Measurements from ENCODE around the gene TGFBR2. TPM values are rescaled to one million over a fixed set of nuclear protein-coding genes. Genes with fewer than 3 reads are reported as not detected.

TGFBR2 gene
- total and polyA plus RNA-seq, 4 donors, result 13.9 to 61.2 (median 33.7) TPM

DNA sequence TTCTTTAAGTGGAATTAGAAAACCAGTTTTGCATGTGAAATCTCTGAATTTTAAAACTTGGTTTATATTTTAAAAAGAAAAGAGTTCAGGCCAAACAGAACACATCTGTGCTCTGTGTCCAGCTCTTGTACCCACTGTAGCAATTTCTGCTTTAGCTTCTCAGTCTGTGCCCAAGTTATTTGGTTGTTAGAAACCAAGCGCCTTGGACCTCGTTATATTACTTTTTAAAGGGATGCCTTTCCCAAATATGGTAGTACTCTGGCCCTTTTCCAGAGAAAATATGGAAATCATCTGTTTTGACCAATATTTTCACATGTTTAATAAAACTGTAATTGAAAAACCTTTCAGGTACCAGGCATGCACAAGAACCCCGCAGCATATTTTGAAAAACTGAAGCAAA lies 27.3 kb downstream of the TGFBR2 start:
- Histone ChIP-seq H3K9ac (ENCODE audit: low read depth in 1 of 2, low read length in 2 of 2) (no peak overlapping the region), H3K9me3 (ENCODE audit: control insufficient read depth in 4 of 4, low read length in 3 of 4) (no peaks in the 10 kb centered on the region), H3K36me3 (ENCODE audit: control insufficient read depth in 4 of 4, insufficient read depth in 3 of 4, low read depth in 1 of 4, low read length in 3 of 4) (peaks cover 0 to 2% (median under 1%) of the 10 kb centered on the region in 4 donors), H3K4me1 (ENCODE audit: control insufficient read depth in 4 of 4, insufficient read depth in 4 of 4, low read length in 3 of 4) (peaks cover 8 to 24% (median 12%) of the 10 kb centered on the region in 4 donors), H3K4me3 (ENCODE audit: low read depth in 1 of 3, low read length in 3 of 3) (no peak overlapping the region), H3K27ac (ENCODE audit: low read depth in 1 of 2, low read length in 2 of 2) (no peak overlapping the region), H3K27me3 (ENCODE audit: control insufficient read depth in 4 of 4, insufficient read depth in 4 of 4, low read length in 3 of 4) (no peaks in the 10 kb centered on the region)
- WGBS, result 94% methylated on average over 3 of the region's 3 CpGs
- no peak for DNase-seq (ENCODE audit: low spot score)
- no peak for TF ChIP-seq YY1 (IDR thresholded peaks at IDR 0.05)
- TF ChIP-seq, protein P1, sequence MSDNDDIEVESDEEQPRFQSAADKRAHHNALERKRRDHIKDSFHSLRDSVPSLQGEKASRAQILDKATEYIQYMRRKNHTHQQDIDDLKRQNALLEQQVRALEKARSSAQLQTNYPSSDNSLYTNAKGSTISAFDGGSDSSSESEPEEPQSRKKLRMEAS (IDR thresholded peaks at IDR 0.05), result no peak

DNA sequence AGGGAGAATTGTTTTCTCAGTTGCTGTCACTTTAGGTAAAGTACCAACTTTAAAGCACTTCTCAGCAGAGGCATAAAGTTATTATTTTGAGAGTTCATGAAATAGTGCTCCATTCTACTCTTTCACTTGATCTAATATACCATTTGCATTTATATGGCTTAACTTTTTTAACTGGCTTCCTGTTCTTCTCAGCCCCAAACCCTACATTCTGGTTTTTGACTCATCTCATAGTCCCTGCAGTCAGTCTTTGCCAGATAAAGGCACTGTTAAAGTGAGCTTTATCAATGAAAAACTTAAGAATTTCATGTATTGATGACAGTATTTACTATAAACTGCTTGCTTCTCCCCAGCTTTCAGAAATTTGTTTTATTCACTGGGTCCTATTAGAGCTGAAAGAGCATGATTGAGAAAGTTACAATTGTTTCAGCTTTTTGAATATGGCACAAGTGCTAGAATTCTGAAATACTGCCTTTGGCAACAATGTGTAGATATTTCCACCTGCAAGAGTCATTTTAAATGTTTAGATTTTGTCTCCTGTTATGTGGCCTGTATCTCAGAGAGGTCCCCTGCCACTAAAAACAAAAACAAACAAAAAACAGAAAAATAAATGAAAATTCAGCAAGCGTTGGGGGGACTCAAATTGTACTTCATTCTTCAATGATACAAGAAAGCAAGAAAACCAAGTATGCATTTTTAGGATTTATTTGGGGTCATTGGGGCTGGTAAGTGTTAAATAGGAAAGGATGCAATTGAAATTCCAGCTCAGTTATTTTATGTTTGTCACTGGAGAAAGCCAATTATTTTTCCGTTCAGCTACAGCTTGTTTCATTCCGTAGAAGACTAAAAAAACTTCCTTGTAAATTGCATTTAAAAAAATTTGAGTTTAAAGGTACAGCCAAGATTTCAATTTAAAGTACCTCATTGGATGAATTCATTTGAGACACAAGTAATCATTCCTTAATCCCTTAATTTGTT lies 28.6 kb downstream of the TGFBR2 start:
- WGBS, result 85% methylated on average over 3 of the region's 3 CpGs
- H3K9ac ChIP-seq (ENCODE audit: low read depth in 1 of 2, low read length in 2 of 2), result no peak overlapping the region
- no peak overlapping the region for H3K4me3 ChIP-seq (ENCODE audit: low read depth in 1 of 3, low read length in 3 of 3)
- no peaks in the 10 kb centered on the region for H3K9me3 ChIP-seq (ENCODE audit: control insufficient read depth in 4 of 4, low read length in 3 of 4)
- peaks cover 0 to 2% (median under 1%) of the 10 kb centered on the region in 4 donors for H3K36me3 ChIP-seq (ENCODE audit: control insufficient read depth in 4 of 4, insufficient read depth in 3 of 4, low read depth in 1 of 4, low read length in 3 of 4)
- peaks cover 2 to 17% (median 11%) of the 10 kb centered on the region in 4 donors for H3K4me1 ChIP-seq (ENCODE audit: control insufficient read depth in 4 of 4, insufficient read depth in 4 of 4, low read length in 3 of 4)
- H3K27ac ChIP-seq (ENCODE audit: low read depth in 1 of 2, low read length in 2 of 2), result no peak overlapping the region
- DNase-seq (ENCODE audit: low spot score), result no peak
- no peaks in the 10 kb centered on the region for H3K27me3 ChIP-seq (ENCODE audit: control insufficient read depth in 4 of 4, insufficient read depth in 4 of 4, low read length in 3 of 4)
- no peak for TF ChIP-seq HNF4G (IDR thresholded peaks at IDR 0.05)
- TF ChIP-seq GABPA (IDR thresholded peaks at IDR 0.05 in 1 of 2, conservative IDR thresholded peaks at IDR 0.05 in 1 of 2), result no peak
- TF ChIP-seq YY1 (IDR thresholded peaks at IDR 0.05), result no peak
- no peak for TF ChIP-seq HNF4A (conservative IDR thresholded peaks at IDR 0.05)
- TF ChIP-seq, protein P2, sequence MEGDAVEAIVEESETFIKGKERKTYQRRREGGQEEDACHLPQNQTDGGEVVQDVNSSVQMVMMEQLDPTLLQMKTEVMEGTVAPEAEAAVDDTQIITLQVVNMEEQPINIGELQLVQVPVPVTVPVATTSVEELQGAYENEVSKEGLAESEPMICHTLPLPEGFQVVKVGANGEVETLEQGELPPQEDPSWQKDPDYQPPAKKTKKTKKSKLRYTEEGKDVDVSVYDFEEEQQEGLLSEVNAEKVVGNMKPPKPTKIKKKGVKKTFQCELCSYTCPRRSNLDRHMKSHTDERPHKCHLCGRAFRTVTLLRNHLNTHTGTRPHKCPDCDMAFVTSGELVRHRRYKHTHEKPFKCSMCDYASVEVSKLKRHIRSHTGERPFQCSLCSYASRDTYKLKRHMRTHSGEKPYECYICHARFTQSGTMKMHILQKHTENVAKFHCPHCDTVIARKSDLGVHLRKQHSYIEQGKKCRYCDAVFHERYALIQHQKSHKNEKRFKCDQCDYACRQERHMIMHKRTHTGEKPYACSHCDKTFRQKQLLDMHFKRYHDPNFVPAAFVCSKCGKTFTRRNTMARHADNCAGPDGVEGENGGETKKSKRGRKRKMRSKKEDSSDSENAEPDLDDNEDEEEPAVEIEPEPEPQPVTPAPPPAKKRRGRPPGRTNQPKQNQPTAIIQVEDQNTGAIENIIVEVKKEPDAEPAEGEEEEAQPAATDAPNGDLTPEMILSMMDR (IDR thresholded peaks at IDR 0.05; ENCODE audit: low read depth, low read length, missing input control), result no peak
- TF ChIP-seq JUND (IDR thresholded peaks at IDR 0.05), result no peak
- no peak for TF ChIP-seq SP1 (IDR thresholded peaks at IDR 0.05)
- TF ChIP-seq, protein P3, sequence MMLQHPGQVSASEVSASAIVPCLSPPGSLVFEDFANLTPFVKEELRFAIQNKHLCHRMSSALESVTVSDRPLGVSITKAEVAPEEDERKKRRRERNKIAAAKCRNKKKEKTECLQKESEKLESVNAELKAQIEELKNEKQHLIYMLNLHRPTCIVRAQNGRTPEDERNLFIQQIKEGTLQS (IDR thresholded peaks at IDR 0.05), result no peak
- no peak for TF ChIP-seq FOXA1 (IDR thresholded peaks at IDR 0.05)
- TF ChIP-seq FOXA2 (IDR thresholded peaks at IDR 0.05), result no peak
- TF ChIP-seq, protein P4, sequence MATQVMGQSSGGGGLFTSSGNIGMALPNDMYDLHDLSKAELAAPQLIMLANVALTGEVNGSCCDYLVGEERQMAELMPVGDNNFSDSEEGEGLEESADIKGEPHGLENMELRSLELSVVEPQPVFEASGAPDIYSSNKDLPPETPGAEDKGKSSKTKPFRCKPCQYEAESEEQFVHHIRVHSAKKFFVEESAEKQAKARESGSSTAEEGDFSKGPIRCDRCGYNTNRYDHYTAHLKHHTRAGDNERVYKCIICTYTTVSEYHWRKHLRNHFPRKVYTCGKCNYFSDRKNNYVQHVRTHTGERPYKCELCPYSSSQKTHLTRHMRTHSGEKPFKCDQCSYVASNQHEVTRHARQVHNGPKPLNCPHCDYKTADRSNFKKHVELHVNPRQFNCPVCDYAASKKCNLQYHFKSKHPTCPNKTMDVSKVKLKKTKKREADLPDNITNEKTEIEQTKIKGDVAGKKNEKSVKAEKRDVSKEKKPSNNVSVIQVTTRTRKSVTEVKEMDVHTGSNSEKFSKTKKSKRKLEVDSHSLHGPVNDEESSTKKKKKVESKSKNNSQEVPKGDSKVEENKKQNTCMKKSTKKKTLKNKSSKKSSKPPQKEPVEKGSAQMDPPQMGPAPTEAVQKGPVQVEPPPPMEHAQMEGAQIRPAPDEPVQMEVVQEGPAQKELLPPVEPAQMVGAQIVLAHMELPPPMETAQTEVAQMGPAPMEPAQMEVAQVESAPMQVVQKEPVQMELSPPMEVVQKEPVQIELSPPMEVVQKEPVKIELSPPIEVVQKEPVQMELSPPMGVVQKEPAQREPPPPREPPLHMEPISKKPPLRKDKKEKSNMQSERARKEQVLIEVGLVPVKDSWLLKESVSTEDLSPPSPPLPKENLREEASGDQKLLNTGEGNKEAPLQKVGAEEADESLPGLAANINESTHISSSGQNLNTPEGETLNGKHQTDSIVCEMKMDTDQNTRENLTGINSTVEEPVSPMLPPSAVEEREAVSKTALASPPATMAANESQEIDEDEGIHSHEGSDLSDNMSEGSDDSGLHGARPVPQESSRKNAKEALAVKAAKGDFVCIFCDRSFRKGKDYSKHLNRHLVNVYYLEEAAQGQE (IDR thresholded peaks at IDR 0.05), result no peak
- TF ChIP-seq, protein P1 (IDR thresholded peaks at IDR 0.05), result no peak
- TF ChIP-seq NR2F2 (IDR thresholded peaks at IDR 0.05), result no peak
- TF ChIP-seq RAD21 (IDR thresholded peaks at IDR 0.05), result no peak
- TF ChIP-seq, protein P5, sequence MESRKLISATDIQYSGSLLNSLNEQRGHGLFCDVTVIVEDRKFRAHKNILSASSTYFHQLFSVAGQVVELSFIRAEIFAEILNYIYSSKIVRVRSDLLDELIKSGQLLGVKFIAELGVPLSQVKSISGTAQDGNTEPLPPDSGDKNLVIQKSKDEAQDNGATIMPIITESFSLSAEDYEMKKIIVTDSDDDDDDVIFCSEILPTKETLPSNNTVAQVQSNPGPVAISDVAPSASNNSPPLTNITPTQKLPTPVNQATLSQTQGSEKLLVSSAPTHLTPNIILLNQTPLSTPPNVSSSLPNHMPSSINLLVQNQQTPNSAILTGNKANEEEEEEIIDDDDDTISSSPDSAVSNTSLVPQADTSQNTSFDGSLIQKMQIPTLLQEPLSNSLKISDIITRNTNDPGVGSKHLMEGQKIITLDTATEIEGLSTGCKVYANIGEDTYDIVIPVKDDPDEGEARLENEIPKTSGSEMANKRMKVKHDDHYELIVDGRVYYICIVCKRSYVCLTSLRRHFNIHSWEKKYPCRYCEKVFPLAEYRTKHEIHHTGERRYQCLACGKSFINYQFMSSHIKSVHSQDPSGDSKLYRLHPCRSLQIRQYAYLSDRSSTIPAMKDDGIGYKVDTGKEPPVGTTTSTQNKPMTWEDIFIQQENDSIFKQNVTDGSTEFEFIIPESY (IDR thresholded peaks at IDR 0.05), result no peak
- TF ChIP-seq EGR1 (IDR thresholded peaks at IDR 0.05; ENCODE audit: low read depth in 2 of 2), result no peak
